SKM-1 (cell line): Measurements from ENCODE around the gene SERPINB1.
"Not testable (repeated sequence)": the region's sequence is repeated elsewhere in the genome, so short reads cannot be mapped to it uniquely, and the experiment has no call there.

Experiments used
- DNase-seq: peaks from one replicate; lab custom pipeline; 2025; ENCODE audit not compliant: unreplicated experiment; lab: John Stamatoyannopoulos, UW

SERPINB1 gene

GRCh38 chr6:2819115-2819514, 22.5 kb downstream of the SERPINB1 start:
- DNase-seq = no peak

- no peak for DNase-seq
Observed at GRCh38 chr6:2818593-2818992, 23.1 kb downstream of the SERPINB1 start.

GRCh38 chr6:2817903-2818443, 23.7 kb downstream of the SERPINB1 start:
- DNase-seq = no peak

GRCh38 chr6:2816158-2816557, 25.5 kb downstream of the SERPINB1 start:
- DNase-seq = no peak

GRCh38 chr6:2812695-2813094, 29.0 kb downstream of the SERPINB1 start:
- no peak for DNase-seq

GRCh38 chr6:2810092-2810671, 31.5 kb downstream of the SERPINB1 start:
- DNase-seq = peak; percentile 36

GRCh38 chr6:2809015-2809414, 32.6 kb downstream of the SERPINB1 start:
- DNase-seq = no peak

GRCh38 chr6:2807342-2808090, 34.1 kb downstream of the SERPINB1 start:
- DNase-seq = no peak

- DNase-seq = no peak
Observed at GRCh38 chr6:2806644-2807043, 35.0 kb downstream of the SERPINB1 start.

- no peak for DNase-seq
Observed at GRCh38 chr6:2805031-2805430, 36.6 kb downstream of the SERPINB1 start.

- no peak for DNase-seq
Observed at GRCh38 chr6:2804516-2804915, 37.1 kb downstream of the SERPINB1 start.

GRCh38 chr6:2803731-2804429, 37.8 kb downstream of the SERPINB1 start:
- no peak for DNase-seq

GRCh38 chr6:2802521-2803060, 39.1 kb downstream of the SERPINB1 start:
- no peak for DNase-seq

GRCh38 chr6:2801687-2802086, 40.0 kb downstream of the SERPINB1 start:
- DNase-seq = not testable (repeated sequence)

- no peak for DNase-seq
Observed at GRCh38 chr6:2800552-2801316, 40.9 kb downstream of the SERPINB1 start.

GRCh38 chr6:2799936-2800527, 41.6 kb downstream of the SERPINB1 start:
- DNase-seq = no peak

GRCh38 chr6:2798586-2799134, 43.0 kb downstream of the SERPINB1 start:
- DNase-seq = no peak

- no peak for DNase-seq
Observed at GRCh38 chr6:2797564-2798031, 44.1 kb downstream of the SERPINB1 start.

- DNase-seq = peak; percentile 48
Observed at GRCh38 chr6:2796861-2797260, 44.8 kb downstream of the SERPINB1 start.

GRCh38 chr6:2795956-2796355, 45.7 kb downstream of the SERPINB1 start:
- peak; percentile 91 for DNase-seq
